Heart right ventricle (tissue), 16 donors: ENCODE results near the gene STAMBP. TPM values are rescaled to one million over a fixed set of nuclear protein-coding genes. Genes with fewer than 3 reads are reported as not detected.

Experiments used
- ATAC-seq, 8 donors: fragments of 200-7000 bp; cut with Tn5 transposase; one replicate each; pipeline ENCODE4 v1.9.1; 2020; ENCODE audit warnings: mild to moderate bottlenecking in 8 of 8, moderate library complexity in 8 of 8, moderate number of reproducible peaks in 1 of 8
- DNase-seq, 2 donors: peaks; one replicate each; pipeline ENCODE4 v3.0.0-alpha.2; 2020
- H3K27ac ChIP-seq, 10 donors: fragments of 200-600 bp; sonication (generic) in 2 of 10; one replicate each; pipeline versions ENCODE4 v1.5.0 to v1.8.0; 2020 to 2022; ENCODE audit warnings: mild to moderate bottlenecking in 3 of 10
- H3K27me3 ChIP-seq, 7 donors: fragments of 200-600 bp; one replicate each; pipeline ENCODE4 v1.8.0; 2021 to 2022; ENCODE audit warnings: mild to moderate bottlenecking in 2 of 7
- H3K36me3 ChIP-seq, 9 donors: fragments of 200-600 bp; sonication (generic) in 1 of 9; one replicate each; pipeline versions ENCODE4 v1.5.0 to v1.8.0; 2020 to 2022; ENCODE audit warnings: mild to moderate bottlenecking in 2 of 9
- H3K4me1 ChIP-seq, 9 donors: fragments of 200-600 bp; sonication (generic) in 1 of 9; one replicate each; pipeline versions ENCODE4 v1.5.0 to v1.8.0; 2020 to 2022; ENCODE audit warnings: mild to moderate bottlenecking in 4 of 9
- H3K4me3 ChIP-seq, 10 donors: fragments of 200-600 bp; sonication (generic) in 2 of 10; one replicate each; pipeline versions ENCODE4 v1.5.0 to v1.8.0; 2020 to 2022; ENCODE audit warnings: mild to moderate bottlenecking in 7 of 10, moderate library complexity in 2 of 10
- H3K9me3 ChIP-seq, 11 donors: fragments of 200-600 bp in 10 of 11; sonication (generic) in 2 of 11; one replicate each; pipeline versions ENCODE4 v1.5.0 to v1.8.0; 2013 to 2022; ENCODE audit warnings: mild to moderate bottlenecking in 2 of 11, control low read depth in 1 of 11, moderate library complexity in 1 of 11
- WGBS, 2 donors: extraction: QIAGEN DNeasy Blood & Tissue Kit; methylation state at CpG; one replicate each; pipeline ENCODE4 v1.1.7; 2013; ENCODE audit warnings: inconsistent platforms in 1 of 2; 5-methylcytosine and 5-hydroxymethylcytosine counted together
- intact Hi-C, 10 donors: fragments of 100-400 bp; cut with DNase I; formaldehyde crosslinking; loops; one replicate each; pipeline versions ENCODE4 v1.11.1 to v1.14.2; 2022
- polyA plus RNA-seq, 2 donors: library from polyadenylated mRNA; stranded (reverse); fragments of 200-250 nt; gene quantifications; one replicate each; pipeline ENCODE4 v1.2.3, GENCODE V29; 2013
- total RNA-seq, 10 donors: library from RNA; stranded (reverse); fragmentation: NEBNext Ultra II Directional in 3 of 10; extraction: Animal tissue kit (Norgen Biotek cat#: 25700) in 3 of 10; gene quantifications; one replicate each; pipeline versions ENCODE4 v1.2.1 to v1.2.4, GENCODE V29; 2021 to 2023
- TF ChIP-seq, protein P1 (sequence below), 9 donors: fragments of 200-600 bp; sonication (generic) in 2 of 9; IDR thresholded peaks; one replicate each; pipeline versions ENCODE4 v1.5.0 to v1.8.0; 2021 to 2022; ENCODE audit warnings: antibody characterized with exemption in 9 of 9, mild to moderate bottlenecking in 5 of 9, moderate library complexity in 1 of 9
- donor health status: Arrhythmogenic right ventricular cardiomyopathy.
- donor health status: ischemic (EF 13 %, LVEDD 7.1; RV severe dilation, severe dysfunction).
- donor health status: healthy with polysubstance abuse.
- donor health status: DM: no; HTN: yes; CAD: no.
- donor health status: DM: no; HTN: no; CAD: no.
- donor health status: ischemic (EF 25% LVEDD 6.9; RV normal size, moderate dysfunction).
- donor health status: ischemic (EF 25% LVEDD 5.7; RV mildly dilated, moderate dysfunction).
- donor health status: healthy.
- donor health status: DM: yes; HTN: yes; CAD: no.
- donor health status: Ischemic cardiomyopathy.
- donor health status: ischemic (EF 35%, LVEDD 5.7; RV mildly dilated, moderate dysfunction).
- donor health status: nonischemic (EF 11% LVEDD 7.7; RV severe dilation, severe dysfunction).
- donor health status: DM: yes; HTN: yes; CAD: no.
- donor health status: PGD.
- donor health status: ischemic (EF 29% LVEDD 5.4; RV normal size, mild dysfunction).
- donor health status: nonischemic (EF 23%, LVEDD 6.1; RV moderate dilation, normal function).

Gene STAMBP
- total and polyA plus RNA-seq, 12 donors, result 12.1 to 37.5 (median 32.3) TPM

DNA sequence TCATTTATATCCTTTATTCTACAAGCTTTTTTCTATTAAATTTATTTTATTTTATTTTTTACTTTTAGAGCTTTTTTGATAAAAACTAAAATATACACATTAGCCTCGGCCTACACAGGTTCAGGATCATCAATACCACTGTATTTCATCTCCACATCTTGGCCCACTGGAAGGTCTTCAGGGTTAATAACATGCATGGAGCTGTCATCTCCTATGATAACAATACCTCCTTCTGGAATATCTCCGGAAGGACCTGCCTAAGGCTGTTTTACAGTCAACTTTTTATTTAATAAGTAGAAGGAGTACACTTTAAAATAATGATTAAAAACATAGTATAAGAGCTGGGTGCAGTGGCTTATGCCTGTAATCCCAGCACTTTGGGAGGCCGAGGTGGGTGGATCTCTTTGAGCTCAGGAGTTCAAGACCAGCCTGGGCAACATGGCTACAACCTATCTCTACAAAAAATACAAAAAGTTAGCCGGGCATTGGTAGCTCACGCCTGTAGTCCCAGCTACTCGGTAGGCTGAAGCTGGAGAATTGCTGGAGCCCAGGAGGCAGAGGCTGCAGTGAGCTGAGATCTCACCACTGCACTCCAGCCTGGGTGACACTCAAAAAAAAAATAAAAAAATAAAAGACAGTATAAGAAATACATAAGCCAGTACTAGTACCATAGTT, 82.2 kb downstream of the STAMBP start:
- Histone ChIP-seq H3K4me1 (peaks cover 0 to 13% (median 0%) of the 10 kb centered on the region in 9 donors), H3K27me3 (no peaks in the 10 kb centered on the region), H3K36me3 (no peaks in the 10 kb centered on the region), H3K27ac (no peak overlapping the region), H3K9me3 (no peaks in the 10 kb centered on the region), H3K4me3 (no peak overlapping the region)
- TF ChIP-seq, protein P1, sequence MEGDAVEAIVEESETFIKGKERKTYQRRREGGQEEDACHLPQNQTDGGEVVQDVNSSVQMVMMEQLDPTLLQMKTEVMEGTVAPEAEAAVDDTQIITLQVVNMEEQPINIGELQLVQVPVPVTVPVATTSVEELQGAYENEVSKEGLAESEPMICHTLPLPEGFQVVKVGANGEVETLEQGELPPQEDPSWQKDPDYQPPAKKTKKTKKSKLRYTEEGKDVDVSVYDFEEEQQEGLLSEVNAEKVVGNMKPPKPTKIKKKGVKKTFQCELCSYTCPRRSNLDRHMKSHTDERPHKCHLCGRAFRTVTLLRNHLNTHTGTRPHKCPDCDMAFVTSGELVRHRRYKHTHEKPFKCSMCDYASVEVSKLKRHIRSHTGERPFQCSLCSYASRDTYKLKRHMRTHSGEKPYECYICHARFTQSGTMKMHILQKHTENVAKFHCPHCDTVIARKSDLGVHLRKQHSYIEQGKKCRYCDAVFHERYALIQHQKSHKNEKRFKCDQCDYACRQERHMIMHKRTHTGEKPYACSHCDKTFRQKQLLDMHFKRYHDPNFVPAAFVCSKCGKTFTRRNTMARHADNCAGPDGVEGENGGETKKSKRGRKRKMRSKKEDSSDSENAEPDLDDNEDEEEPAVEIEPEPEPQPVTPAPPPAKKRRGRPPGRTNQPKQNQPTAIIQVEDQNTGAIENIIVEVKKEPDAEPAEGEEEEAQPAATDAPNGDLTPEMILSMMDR (IDR thresholded peaks at IDR 0.05), result no peak
- intact Hi-C loops, result no loop called here
- DNase-seq (no peak), ATAC-seq (no peak)
- 72% methylated on average over 6 of the region's 6 CpGs for WGBS, 2 donors

DNA sequence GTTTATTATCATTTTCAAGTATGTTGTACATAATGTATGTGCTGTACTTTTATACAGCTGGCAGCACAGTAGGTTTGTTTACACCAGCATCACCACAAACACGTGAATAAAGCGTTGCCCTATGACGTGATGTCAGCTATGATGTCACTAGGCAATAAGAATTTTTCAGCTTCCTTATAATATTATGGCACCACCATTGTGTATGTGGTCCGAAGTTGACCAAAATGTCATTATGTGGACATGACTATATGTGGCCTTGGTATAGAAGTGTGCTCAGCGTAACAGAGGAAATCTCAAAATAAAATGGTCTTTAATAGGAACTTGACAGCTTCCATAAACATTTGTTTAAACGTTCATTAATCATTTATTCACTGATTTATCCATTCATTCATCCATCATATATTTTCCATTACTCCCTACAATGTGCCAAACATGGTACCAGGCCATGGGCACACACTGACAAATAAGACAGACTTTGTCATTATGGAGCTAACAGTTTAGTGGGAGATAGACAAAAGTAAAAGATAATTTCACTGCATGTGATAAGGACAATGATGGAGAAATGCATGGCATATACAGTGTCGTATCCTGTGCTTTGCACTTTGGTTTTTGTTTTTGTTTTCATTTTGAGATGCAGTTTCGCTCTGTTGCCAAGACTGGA, 82.9 kb downstream of the STAMBP start:
- intact Hi-C loops, result no loop called here
- H3K4me3 ChIP-seq, result no peak overlapping the region
- TF ChIP-seq, protein P1 (IDR thresholded peaks at IDR 0.05), result no peak
- H3K9me3 ChIP-seq, result no peaks in the 10 kb centered on the region
- H3K4me1 ChIP-seq, result peaks cover 0 to 13% (median 0%) of the 10 kb centered on the region in 9 donors
- no peak overlapping the region for H3K27ac ChIP-seq
- ATAC-seq (no peak), DNase-seq (no peak)
- WGBS, 2 donors, result 85 to 86% methylated on average over 8 of the region's 8 CpGs
- peaks cover 0 to 4% (median 0%) of the 10 kb centered on the region in 7 donors for H3K27me3 ChIP-seq
- H3K36me3 ChIP-seq, result no peaks in the 10 kb centered on the region

DNA sequence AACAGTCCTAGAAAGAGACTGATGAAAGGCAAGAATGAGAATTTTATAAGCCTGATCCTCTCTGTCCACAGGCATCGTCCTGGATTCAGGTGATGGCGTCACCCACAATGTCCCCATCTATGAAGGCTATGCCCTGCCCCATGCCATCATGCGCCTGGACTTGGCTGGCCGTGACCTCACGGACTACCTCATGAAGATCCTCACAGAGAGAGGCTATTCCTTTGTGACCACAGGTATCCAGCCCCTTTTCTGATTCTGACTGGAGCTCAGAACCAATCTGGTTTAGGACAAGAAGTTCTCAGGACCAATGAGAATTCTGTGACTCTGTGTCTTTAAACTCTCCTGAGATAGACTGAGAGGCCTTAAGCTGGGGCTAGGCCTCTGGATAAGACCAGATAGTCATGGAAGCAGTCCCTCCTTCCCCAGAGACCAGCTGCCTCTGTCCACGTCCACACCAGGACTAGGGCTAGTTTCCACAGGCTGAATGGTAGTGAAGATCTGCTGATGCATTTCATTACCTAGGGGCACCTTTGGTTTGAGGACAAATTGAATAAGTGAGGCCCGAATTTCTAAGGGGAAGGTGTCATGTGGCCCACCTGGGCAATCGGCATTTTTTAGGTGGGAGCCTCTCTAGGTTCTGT, 84.8 kb downstream of the STAMBP start:
- TF ChIP-seq, protein P1 (IDR thresholded peaks at IDR 0.05), result no peak
- no peaks in the 10 kb centered on the region for H3K4me1 ChIP-seq
- no peak for DNase-seq
- H3K27ac ChIP-seq, result no peak overlapping the region
- peaks cover 0 to 7% (median 0%) of the 10 kb centered on the region in 7 donors for H3K27me3 ChIP-seq
- 91 to 93% methylated on average over 8 of the region's 8 CpGs for WGBS, 2 donors
- H3K36me3 ChIP-seq, result no peaks in the 10 kb centered on the region
- H3K9me3 ChIP-seq, result no peaks in the 10 kb centered on the region
- ATAC-seq, result no peak
- no peak overlapping the region for H3K4me3 ChIP-seq
- intact Hi-C loops, result no loop called here

DNA sequence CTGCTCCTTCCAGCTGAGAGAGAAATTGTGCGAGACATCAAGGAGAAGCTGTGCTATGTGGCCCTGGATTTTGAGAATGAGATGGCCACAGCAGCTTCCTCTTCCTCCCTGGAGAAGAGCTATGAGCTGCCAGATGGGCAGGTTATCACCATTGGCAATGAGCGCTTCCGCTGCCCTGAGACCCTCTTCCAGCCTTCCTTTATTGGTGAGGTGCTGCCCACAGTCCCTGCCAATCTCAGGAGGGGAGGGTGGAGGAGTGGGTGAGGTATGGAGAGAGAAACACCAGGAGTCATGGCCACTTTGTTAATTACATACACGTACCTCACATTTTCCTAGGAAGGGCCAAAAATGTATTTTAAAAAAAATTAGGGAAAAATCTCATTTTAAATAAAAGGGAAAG, 85.9 kb downstream of the STAMBP start:
- Histone ChIP-seq H3K27me3 (peaks cover 0 to 18% (median 9%) of the 10 kb centered on the region in 7 donors), H3K4me3 (no peak overlapping the region), H3K9me3 (no peaks in the 10 kb centered on the region), H3K4me1 (no peaks in the 10 kb centered on the region), H3K27ac (no peak overlapping the region), H3K36me3 (no peaks in the 10 kb centered on the region)
- WGBS, 2 donors, result 82 to 88% methylated on average over 4 of the region's 4 CpGs
- intact Hi-C loops, result no loop called here
- DNase-seq (no peak), ATAC-seq (no peak)
- TF ChIP-seq, protein P1 (IDR thresholded peaks at IDR 0.05), result no peak
